GM18502 (cell line): ENCODE measurements around the gene GMDS.

ENCODE experiments used
- ATAC-seq: cut with Tn5 transposase; IDR thresholded peaks from one replicate; pipeline ENCODE4 v1.9.1; 2021; ENCODE audit warnings: mild to moderate bottlenecking; ENCODE audit not compliant: unreplicated experiment, poor library complexity

The GMDS gene

DNA sequence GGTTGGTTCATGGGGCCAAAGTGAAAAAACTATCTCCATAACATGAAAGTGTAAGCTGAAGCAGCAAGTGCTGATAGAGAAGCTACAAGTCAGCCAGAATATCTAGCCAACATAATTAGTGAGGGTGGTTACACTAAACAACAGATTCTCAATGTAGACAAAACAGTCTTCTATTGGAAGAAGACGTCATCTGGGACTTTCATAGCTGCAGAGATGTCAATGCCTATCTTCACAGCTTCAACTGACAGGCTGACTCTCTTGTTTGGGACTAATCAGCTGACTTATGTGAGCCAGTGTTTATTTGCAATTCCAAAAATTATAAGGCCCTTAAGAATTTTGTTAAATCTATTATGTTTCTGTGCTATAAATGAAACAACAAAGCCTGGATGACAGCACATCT is 63.2 kb downstream of the GMDS start:
- no peak for ATAC-seq

DNA sequence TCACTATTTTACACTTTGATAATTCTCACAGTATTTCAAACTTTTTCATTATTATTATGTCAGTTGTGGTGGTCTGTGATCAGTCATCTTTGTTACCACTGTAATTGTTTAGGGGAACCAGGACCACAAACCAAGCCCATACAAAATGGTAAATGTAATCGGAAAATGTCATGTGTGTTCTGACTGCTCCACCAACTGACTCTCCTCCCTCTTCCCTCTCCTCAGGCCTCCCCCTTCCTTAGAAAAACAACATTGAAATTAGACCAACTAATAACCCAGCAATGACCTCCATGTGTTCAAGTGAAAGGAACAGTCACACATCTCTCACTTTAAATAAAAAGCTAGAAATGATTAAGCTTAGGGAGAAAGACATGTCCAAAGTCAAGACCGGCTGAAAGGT is 63.8 kb downstream of the GMDS start:
- no peak for ATAC-seq

DNA sequence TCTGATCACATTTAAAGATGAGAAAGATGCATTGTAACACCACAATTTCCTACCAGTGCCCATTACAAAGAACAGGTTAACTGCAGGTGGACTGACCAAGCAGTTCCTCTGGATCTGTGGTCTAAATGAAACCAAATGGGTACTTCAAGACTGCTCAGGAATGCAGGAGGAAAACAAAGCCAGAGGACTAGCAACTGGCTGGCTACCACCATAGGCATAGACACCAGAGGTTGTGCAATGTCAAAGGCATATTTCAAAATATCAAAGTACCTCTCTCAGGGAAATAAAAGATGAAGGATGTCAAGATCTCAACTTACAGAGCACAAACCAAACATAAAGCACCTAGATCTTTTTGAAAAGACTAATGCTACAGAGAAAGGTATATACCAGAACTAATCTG is 65.5 kb downstream of the GMDS start:
- no peak for ATAC-seq

DNA sequence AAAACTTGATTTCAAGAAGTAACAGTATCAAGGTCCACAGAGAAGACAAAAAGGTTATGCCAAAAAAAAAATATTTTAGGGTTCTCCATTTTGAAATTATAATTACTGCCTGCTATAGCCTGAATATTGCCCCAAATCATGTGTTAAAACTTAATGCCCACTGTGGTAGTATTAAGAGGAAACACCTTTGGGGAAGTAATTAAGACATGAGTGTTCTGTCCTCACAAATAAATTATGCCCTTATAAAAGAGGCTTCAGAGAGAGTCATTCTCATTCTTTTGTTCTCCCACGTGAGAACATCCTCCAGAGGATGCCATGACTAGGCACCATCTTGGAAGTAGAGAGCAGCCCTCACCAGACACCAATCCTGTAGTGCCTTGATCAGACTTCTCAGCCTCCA is 66.2 kb downstream of the GMDS start:
- no peak for ATAC-seq

DNA sequence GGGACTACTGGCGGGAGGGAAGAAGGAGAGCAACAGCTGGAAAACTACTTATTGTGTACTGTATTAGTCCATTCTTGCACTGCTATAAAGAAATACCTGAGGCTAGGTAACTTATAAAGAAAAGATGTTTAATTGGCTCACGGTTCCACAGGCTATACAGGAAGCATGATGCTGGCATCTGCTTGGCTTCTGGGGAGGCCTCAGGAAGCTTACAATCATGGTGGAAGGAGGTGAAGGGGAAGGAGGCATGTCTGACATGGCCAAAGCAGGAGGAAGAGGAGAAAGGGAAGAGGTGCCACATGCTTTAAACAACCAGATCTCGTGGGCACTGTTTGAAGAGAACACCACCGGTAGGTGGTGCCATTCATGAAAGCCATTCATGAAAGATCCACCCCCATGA is 67.3 kb downstream of the GMDS start:
- ATAC-seq: no peak

DNA sequence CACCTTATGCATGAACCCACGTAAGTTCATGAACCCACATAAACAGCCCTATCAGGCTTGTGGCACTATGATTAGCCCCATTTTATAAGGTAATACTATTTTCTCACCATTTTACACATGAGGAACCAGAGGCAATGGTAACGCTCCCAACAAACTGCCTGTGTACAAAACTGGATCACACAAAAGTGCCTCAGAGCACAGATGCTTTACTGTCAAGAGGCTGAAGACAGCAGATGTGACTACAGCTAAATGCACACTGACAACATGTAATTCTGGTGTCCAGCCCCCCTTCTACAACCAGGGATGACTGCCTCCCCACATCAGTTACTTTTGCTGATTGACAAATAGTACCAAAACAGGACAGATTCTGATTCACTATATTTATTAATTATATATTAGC is 69.6 kb downstream of the GMDS start:
- ATAC-seq: no peak

DNA sequence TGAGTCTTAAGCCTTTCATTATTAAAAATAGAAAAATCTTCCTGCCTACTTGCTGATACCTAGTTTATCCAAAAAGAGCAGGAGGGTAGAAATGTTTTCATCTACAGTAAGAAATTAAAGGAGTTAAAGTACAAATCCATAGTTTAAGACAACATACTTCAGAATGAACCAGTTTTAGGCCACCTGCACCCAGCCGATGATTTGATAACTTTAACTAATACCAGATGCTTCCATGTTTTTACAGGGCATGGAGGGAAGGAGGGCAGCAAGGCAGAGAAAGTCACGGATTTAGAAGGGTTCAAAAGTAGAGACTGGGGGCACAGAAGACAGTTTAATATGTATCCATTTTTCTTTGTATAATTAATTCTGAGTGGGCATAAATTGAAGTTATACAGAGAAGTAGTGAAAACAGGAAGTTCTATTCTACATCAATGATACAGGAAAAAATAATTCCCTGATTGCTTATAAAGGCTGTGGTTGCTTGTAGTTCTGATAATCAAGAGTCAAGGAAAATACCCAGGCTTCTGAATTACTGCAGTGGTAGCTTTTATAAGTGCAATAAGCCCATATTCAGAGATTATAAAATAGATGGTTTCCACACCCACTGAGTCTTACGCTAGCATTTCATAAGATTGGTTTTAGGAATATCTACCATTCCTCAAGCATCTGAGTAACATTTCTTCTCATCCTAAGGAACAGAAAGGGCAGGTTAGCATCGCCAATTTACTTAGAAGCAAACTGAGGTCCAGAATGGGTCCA is 72.0 kb downstream of the GMDS start:
- ATAC-seq: no peak

DNA sequence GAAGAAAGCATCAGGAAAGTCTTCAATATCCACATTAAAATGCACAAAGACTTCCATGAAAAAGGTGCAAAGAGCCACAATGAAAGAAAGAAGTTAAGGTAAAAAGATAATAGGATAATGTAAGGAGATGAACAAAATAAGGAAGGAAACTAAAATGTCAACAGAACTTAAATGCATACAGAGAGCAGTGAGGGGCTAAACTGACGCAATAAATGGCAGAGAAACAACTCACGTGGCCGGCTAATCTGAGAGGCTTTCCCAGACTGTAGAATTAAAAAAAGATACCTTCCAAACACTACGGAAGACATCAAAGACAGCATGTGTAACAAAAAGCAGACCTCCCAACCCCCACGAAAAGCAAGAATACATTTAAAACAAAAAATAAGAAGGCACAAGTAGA is 73.7 kb downstream of the GMDS start:
- no peak for ATAC-seq

DNA sequence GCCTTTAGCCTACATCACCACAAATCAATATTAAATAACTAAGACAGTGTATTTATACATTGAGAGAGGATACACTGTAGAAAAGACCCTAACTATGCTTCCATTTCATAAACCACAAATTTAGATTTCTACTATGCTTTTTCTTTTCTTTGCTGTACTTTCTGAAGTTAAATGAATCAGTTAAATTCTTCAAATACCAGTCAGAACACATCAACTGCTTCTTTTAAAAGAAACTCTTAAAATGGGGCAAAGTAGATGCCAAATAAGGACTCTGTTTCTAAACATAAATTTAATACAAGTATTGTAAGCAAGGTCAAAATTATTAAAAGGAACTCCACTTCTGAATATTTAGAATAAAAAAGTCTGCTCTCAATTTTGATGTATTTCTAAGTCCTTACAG is 76.9 kb downstream of the GMDS start:
- ATAC-seq: no peak

DNA sequence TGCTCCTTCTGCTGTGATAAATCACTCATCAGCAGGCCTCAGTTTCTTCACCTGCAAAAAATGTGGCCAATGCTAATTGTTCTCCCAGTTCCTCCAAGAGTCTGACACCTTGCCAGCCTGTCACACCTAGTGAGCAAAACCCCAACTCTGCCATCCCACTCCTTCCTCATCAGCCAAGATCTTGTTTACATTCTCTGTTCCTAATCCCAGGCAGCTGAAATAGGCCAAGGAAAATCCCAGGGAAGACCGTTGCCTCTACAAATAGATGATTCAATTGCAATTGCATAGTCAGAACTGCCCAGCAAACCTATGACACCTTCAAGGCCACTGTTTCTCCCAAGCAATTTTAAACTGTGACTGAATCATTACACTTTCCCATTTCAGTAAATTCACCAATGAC is 78.7 kb downstream of the GMDS start:
- ATAC-seq: no peak

DNA sequence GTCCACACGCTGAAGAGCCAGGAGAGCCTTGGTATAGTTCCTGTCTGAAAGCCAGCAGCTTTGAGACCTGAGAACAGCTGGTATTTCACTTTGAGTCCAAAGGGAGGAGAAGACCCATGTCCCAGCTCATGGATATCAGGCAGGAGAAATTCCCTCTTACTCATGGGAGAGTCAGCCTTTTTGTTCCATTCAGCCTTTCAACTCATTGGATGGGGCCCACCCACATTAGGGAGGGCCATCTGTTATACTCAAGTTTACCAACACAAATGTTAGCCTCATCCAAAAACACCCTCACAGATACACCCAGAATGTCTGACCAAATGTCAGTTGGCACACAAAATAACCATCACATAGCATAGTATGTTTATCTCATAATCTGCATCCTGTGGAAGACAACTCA is 80.1 kb downstream of the GMDS start:
- no peak for ATAC-seq

DNA sequence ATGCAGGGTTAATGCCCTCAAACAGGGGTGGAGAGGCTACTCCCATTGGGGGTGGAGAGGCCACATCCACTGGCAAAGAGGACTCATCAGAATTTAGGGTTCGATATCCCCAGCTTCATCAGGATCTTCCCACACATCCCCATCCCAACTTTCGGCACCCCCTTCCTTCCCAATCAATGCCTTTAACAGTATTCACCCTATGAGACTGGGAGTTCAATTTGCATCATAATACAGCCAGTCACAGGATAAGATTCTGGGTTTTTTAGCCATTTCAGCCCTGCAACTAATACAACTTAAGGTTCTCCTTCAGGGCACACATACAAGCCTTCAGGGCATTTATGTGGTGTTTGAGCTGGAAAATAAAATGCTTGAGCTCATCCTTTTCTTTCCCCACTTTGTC is 80.9 kb downstream of the GMDS start:
- ATAC-seq: no peak

DNA sequence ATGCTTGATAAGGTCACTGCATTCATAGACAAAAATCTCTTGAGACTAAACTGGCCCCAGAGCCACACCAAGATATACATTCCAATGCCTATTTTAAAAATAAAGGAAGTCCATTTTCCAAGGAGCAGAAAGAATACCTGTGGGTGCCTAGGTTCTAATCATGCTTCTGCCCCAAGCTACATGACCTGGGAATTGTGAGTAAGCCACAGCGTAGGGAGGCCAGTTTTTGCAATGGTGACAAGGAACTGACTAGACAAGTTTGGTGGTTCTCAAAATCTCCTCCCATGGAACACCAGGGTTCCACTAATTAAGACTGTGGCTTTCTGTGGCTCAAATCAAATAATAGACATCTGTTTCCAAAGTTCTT is 83.3 kb downstream of the GMDS start:
- ATAC-seq: no peak

DNA sequence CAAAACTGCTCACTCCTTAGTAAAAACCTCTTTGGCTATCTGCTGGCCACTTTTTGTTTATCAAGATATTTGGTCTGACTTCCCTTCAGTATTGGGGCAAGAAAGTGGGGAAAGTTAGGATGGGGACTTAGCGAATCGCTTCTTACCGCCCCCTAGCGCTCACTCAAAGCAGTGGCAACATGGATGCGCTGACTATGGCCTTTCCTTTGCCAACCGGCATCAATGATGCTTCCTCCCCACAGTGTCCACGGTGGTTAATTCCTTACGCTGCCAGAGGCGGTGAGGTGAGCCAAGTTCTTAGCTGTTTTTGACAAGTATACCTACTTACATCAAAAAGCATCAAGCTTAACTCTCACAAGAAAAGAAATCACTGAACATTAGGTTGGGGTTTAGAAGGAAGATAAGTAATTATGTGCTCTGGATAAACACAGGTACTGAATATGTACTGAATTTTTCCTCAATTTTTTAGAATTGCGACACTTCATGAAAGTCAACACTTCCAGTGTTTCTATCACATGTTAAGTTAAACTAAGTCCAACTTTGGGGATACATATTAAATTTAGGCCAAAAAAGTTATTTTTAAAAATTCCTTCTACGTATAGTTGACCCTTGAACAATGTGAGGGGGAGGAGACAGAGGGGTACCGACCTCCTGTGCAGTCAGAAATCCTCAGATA is 86.7 kb downstream of the GMDS start:
- ATAC-seq: no peak

DNA sequence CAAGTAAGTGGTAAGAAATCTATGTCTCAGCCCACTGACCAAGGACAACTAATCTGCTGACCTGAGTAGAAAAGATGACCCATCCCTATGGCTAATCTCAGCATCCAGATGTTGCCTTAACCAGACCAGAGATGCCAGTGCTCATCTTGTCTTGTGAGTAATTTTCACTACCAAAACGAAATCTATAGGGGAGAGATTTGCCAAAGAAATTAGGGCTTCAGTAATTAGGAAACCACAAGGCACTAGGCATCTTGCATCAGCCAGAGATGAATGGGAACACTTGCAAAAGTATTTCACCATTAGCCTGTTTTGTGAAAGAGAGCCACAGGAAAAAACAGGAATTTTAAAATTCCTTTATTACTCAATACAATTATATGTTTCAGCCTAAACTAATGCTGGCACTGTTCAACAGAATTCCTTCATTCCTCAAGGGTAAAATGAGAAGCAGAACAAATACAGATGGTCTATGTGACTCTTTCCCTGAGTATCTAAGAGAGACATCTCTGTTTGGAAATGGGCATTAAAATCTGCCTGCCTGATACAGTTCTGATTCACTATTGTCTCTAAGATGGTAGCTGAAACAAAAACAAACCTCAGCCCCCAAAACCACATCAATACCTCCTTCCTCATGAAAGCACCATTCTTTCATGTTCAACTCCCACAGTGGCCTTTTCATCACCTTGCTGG is 87.8 kb downstream of the GMDS start:
- peak; percentile 63 for ATAC-seq

DNA sequence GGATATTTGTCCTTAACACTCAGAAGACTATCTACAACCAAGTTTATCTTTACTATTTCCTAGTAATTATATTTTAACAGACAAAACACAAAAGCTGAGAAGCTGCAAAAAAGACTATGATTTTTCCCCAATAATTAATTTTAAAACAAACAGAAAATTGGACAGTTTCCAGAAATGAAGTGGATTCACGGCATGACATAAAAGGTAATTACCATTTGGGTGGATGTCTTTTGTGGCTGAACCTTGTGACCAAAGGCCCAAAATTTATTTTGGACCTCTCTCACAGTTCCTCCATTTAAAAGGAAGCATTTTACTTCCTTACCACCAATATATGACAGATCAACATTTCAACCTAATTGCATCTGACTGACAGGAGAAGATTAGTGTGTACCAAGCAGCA is 90.2 kb downstream of the GMDS start:
- ATAC-seq: no peak

DNA sequence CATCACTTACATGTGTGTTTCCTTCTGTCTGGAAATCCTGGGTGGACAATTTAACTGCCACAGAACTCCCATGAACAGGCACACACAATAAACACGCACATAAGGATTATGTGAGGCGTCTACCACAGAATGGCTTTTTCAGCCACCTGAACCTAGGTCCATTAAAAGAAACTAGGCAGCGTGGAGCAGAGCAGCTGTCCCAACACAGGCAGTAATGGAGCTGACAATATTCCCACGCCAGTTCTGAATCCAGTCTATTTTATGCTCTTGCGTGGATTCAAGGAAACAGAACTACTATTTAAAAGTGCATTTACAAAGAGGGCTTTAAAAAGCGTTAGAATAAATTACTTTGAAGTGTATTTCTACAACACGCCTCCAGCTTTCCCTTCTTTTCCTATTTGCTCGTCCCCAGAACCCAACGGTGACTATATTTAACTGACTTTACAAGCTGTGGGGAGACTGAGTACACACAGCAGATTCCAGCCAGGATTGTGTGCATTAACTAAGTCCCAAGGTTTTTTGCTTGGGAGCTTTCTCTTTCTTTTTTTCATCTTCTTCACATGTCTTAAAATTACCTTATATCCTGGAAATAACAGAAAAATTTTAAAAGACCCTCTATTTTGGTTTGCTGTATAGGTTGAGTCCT is 95.9 kb downstream of the GMDS start:
- ATAC-seq: no peak

DNA sequence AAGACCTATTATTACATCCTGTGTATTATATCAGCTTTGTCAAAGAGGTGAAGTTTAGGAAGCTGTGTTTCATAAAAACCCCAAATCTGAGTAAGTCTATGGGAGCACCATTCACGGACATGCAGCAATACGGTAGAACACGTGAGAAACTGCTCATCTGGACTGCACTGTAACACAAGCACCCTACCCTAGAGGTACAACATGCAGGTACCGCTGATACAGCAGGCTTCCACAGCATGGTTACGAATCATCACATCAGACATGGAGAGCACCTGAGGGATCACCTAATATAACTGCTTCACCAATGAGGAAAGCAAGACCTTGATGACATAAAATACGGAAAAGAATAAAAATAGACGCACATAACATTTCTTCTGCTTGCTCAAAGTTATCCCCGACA is 96.7 kb downstream of the GMDS start:
- no peak for ATAC-seq

DNA sequence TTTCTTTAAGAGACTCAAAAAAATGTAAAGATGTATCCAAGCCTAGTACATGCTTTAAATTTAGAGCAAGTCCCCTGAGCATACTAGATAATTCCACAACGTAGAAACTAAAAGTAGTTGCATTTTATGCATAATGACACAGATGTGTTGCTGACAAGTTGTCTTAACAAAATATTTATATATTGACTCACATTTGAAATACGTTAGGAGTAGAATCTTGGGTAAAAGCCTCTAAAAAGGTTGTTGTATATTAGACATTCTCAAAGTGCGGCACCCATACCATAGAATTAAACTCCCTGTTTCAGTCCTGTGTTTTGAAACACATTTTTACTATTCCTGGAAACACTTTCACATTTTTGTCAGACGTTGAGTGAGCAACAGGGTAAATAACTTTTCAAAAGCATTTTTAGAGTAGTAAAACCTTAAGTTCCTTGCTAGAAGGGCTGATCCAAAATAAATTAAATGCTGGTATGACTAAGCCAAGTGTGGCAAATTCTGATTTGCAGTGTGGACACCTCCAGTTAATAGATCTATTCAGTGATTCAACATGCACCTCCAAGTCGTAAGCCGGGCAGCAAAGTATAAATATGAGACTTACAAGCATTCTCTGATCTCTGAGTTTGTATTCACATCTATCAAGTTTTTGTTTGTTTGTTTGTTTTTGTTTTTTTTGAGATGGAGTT is 97.5 kb downstream of the GMDS start:
- ATAC-seq: no peak

DNA sequence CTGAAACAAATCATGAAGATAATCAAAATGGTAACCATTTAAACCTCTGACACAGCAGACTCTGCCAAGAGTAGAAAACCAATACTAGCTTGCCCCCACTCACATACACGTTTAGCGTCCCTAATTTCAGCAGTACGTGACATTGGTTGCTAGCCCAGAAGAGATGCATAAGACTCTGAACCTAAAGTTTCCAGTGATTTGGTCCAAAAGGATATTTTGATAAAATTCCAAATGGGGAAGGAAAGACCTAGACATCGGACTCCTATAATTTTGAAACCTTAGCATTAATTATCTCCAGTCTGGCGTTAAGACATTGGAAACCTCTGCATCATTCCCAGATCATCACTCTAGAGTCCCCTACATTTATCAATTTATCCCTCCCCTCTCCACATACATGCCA is 98.1 kb downstream of the GMDS start:
- ATAC-seq: no peak

DNA sequence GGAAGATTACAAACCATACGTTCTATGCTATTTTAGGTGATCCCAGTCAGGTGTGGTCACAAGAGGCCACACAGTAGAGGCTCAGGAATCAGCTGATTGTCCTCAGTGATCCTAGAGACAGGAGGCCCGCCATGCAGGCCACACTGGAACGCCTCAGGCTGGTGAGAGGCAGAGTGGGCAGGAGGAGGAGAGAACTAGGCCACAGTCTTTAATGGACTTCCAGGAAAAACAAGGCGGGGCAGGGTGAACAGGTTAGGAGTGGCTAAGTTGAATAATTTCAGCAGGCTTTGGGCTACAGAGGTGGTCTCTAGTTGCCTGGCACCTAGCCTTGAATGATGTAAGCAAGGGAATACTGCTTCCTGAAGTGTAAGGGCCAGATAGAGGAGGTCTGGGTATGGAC is 101.2 kb downstream of the GMDS start:
- no peak for ATAC-seq
